ENCODE results near the gene MBD6.
"Not testable (repeated sequence)": the region's sequence is repeated elsewhere in the genome, so short reads cannot be mapped to it uniquely, and the experiment has no call there.

MBD6 gene

DNA sequence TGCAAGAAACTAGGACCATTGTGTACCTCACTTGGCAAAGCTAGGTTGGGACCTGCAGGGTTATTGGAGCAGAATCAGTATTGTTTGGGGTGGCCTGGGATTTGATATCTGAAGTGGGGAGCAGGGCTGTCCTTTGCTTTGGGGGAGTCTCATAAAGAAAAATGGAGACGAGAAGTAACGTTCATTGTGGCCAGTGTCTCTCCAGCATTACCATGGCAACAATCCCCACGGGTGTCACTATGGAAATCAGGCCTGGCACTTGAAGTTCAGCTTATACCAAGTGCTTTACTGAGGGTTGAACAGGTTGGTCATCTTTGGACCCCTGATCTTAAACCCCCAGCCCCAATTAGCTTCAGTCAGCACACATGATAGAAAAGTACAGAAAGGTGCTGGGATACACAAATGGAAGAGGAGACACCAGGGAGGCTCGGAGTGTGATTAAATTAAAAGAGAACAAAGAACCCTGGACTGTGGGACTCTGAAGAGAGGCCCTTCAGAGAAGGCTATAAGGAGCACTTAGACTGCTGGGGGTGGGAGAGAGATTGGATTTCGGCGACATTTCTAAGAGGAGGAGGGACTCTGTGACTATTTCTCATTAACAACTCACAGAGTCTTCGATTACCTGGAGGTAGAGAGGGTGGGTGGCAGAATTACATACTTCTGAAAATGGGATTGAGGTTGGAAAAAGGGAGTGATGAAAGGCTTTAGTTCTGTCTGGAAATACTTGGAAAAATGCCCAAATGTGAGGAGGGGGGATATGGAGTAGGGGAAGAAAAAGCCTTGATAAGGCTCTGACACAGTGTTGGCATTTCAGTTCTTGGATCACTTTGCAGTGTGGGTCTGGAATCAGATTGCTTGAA is 30.9 kb downstream of the MBD6 start:
- Histone ChIP-seq H3K79me2 (ENCODE audit: control insufficient read depth, insufficient read depth, low read length, unreplicated experiment) (no peaks in the 10 kb centered on the region), H3K4me3 (ENCODE audit: low read depth, low read length) (no peak overlapping the region), H3K27me3 (ENCODE audit: insufficient read depth, low read length) (peaks cover 8% of the 10 kb centered on the region; the same call in 1 of the 2 replicates), H3K36me3 (ENCODE audit: insufficient read depth, low read length) (no peaks in the 10 kb centered on the region), H3K27ac (ENCODE audit: low read depth, low read length) (no peak overlapping the region), H3K4me1 (ENCODE audit: control insufficient read depth, insufficient read depth, low read length, unreplicated experiment) (peaks cover 14% of the 10 kb centered on the region), H2AFZ (ENCODE audit: low read length, unreplicated experiment) (no peak overlapping the region)

DNA sequence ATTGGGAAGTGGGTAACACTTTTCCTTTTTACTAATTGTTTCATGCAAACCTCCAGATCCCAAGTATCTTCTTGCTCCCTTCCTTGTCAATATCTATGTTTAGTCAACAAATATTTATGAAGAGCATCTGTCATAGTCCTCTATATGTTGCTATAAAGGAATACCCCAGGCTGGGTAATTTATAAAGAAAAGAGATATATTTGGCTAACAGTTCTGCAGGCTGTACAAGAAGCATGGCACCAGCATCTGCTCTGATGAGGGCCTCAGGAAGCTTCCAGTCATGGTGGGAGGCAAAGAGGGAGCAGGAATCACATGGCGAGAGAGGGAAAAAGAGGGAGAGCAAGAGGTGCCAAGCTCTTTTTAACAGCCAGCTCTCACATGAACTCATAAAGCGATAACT is 31.8 kb downstream of the MBD6 start:
- no peak overlapping the region for H3K27ac ChIP-seq (ENCODE audit: low read depth, low read length)
- peaks cover under 1% of the 10 kb centered on the region; the same call in 1 of the 2 replicates for H3K27me3 ChIP-seq (ENCODE audit: insufficient read depth, low read length)
- H3K4me3 ChIP-seq (ENCODE audit: low read depth, low read length) = no peak overlapping the region

DNA sequence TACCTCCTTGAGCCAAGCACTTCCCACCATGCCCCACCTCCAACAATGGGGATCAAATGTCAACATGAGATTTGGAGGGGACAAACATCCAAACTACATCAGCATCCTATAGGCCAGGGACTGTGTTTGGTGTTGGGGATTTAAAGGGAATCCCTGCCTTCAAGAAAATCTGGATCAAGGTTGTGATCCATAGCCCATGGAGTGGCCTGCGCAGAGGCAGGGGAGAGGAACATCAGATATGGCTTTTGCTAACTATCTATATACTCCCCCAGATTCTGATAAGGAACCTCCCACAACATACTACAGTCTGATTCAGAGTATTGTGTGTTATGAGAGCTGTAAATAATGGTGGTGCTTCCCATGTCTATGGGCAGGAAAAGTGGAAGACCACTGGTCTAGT is 32.3 kb downstream of the MBD6 start:
- H3K4me1 ChIP-seq (ENCODE audit: control insufficient read depth, insufficient read depth, low read length, unreplicated experiment) = peaks cover 14% of the 10 kb centered on the region
- H3K27ac ChIP-seq (ENCODE audit: low read depth, low read length) = no peak overlapping the region
- no peak overlapping the region for H2AFZ ChIP-seq (ENCODE audit: low read length, unreplicated experiment)
- H3K36me3 ChIP-seq (ENCODE audit: insufficient read depth, low read length) = no peaks in the 10 kb centered on the region
- no peaks in the 10 kb centered on the region for H3K79me2 ChIP-seq (ENCODE audit: control insufficient read depth, insufficient read depth, low read length, unreplicated experiment)
- H3K4me3 ChIP-seq (ENCODE audit: low read depth, low read length) = no peak overlapping the region
- no peaks in the 10 kb centered on the region; the same call in 1 of the 2 replicates for H3K27me3 ChIP-seq (ENCODE audit: insufficient read depth, low read length)

More for the DNA sequence above, 31.8 kb downstream of the MBD6 start:
- H3K79me2 ChIP-seq (ENCODE audit: control insufficient read depth, insufficient read depth, low read length, unreplicated experiment) = no peaks in the 10 kb centered on the region
- peaks cover 14% of the 10 kb centered on the region for H3K4me1 ChIP-seq (ENCODE audit: control insufficient read depth, insufficient read depth, low read length, unreplicated experiment)
- no peak overlapping the region for H2AFZ ChIP-seq (ENCODE audit: low read length, unreplicated experiment)
- no peaks in the 10 kb centered on the region for H3K36me3 ChIP-seq (ENCODE audit: insufficient read depth, low read length)

DNA sequence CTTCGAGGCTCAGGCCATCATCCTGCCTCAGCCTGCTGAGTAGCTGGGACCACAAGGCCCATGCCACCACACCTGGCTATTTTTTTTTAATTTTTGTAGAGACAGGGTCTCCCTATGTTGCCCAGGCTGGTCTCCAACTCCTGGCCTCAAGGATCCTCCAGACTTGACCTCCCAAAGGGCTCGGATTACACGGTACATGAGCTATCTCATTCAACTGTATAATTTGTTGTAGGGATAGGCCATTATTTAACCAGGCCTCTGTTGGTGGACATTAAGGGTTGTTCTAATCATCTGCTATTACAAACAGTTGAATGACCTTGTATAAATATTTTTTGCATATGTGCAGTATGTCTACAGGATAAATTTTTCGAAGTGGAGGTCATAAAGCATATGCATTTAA is 36.2 kb downstream of the MBD6 start:
- Histone ChIP-seq H3K27ac (ENCODE audit: low read depth, low read length) (no peak overlapping the region), H3K4me1 (ENCODE audit: control insufficient read depth, insufficient read depth, low read length, unreplicated experiment) (no peaks in the 10 kb centered on the region), H2AFZ (ENCODE audit: low read length, unreplicated experiment) (no peak overlapping the region), H3K36me3 (ENCODE audit: insufficient read depth, low read length) (no peaks in the 10 kb centered on the region), H3K27me3 (ENCODE audit: insufficient read depth, low read length) (peaks cover 1% of the 10 kb centered on the region; the same call in 1 of the 2 replicates), H3K79me2 (ENCODE audit: control insufficient read depth, insufficient read depth, low read length, unreplicated experiment) (no peaks in the 10 kb centered on the region), H3K4me3 (ENCODE audit: low read depth, low read length) (no peak overlapping the region)

DNA sequence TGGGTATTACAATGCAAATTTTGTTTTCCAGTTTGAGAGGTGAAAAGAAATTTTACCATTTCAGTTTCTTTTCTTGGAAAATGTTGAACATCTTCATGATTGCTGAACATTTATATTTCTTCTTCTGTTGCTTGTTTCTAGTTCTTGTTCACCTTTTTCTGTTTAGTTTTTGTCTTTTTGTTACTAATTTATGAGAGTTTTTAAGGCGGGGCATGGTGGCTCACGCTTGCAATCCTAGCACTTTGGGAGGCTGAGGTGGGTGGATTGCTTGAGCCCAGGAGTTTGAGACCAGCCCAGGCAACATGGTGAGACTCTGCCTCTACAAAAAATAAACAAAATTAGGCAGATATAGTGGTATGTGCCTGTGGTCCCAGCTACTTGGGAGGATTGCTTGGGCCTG is 37.9 kb downstream of the MBD6 start:
- Histone ChIP-seq H3K27ac (ENCODE audit: low read depth, low read length) (no peak overlapping the region), H2AFZ (ENCODE audit: low read length, unreplicated experiment) (no peak overlapping the region), H3K36me3 (ENCODE audit: insufficient read depth, low read length) (no peaks in the 10 kb centered on the region), H3K27me3 (ENCODE audit: insufficient read depth, low read length) (peaks cover 10% of the 10 kb centered on the region; the same call in 1 of the 2 replicates), H3K4me1 (ENCODE audit: control insufficient read depth, insufficient read depth, low read length, unreplicated experiment) (no peaks in the 10 kb centered on the region), H3K79me2 (ENCODE audit: control insufficient read depth, insufficient read depth, low read length, unreplicated experiment) (no peaks in the 10 kb centered on the region), H3K4me3 (ENCODE audit: low read depth, low read length) (no peak overlapping the region)

DNA sequence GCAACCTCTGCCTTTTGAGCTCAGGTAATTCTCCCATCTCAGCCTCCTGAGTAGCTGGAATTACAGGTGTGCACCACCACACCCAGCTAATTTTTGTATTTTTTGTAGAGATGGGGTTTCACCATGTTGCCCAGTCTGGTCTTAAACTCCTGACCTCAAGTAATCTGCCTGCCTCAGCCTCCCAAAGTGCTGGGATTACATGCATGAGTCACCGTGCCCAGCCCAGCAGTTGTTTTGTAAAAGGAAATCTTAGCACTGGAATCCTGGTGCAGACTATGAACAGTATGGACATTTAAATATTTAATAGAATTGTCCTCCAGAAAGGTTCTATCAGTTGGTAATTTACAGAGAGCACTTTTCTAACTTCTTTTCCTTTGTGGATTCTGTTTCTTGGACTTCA is 38.5 kb downstream of the MBD6 start:
- H3K4me3 ChIP-seq (ENCODE audit: low read depth, low read length); H2AFZ ChIP-seq (ENCODE audit: low read length, unreplicated experiment); H3K36me3 ChIP-seq (ENCODE audit: insufficient read depth, low read length); H3K27ac ChIP-seq (ENCODE audit: low read depth, low read length); H3K4me1 ChIP-seq (ENCODE audit: control insufficient read depth, insufficient read depth, low read length, unreplicated experiment); H3K79me2 ChIP-seq (ENCODE audit: control insufficient read depth, insufficient read depth, low read length, unreplicated experiment): not testable (repeated sequence)
- peaks cover 10% of the 10 kb centered on the region; the same call in 1 of the 2 replicates for H3K27me3 ChIP-seq (ENCODE audit: insufficient read depth, low read length)

DNA sequence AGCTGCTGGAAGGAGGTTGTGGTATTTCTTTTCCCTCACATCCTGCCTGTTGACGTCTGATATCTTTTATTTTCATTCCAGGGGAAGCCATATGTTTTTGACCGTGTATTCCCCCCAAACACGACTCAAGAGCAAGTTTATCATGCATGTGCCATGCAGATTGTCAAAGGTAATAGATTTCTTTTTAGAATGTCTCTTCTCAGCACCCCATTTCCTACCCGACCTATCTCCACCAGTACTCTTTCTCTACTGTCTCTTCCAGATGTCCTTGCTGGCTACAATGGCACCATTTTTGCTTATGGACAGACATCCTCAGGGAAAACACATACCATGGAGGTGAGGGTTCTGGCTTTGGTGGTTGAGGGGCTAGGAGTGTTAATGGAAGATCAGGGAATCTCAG is 40.7 kb downstream of the MBD6 start:
- no peaks in the 10 kb centered on the region for H3K4me1 ChIP-seq (ENCODE audit: control insufficient read depth, insufficient read depth, low read length, unreplicated experiment)
- no peak overlapping the region for H3K27ac ChIP-seq (ENCODE audit: low read depth, low read length)
- no peak overlapping the region for H2AFZ ChIP-seq (ENCODE audit: low read length, unreplicated experiment)
- no peak overlapping the region for H3K4me3 ChIP-seq (ENCODE audit: low read depth, low read length)
- H3K79me2 ChIP-seq (ENCODE audit: control insufficient read depth, insufficient read depth, low read length, unreplicated experiment) = no peaks in the 10 kb centered on the region
- H3K27me3 ChIP-seq (ENCODE audit: insufficient read depth, low read length) = peaks cover 10% of the 10 kb centered on the region; the same call in 1 of the 2 replicates
- H3K36me3 ChIP-seq (ENCODE audit: insufficient read depth, low read length) = no peaks in the 10 kb centered on the region

DNA sequence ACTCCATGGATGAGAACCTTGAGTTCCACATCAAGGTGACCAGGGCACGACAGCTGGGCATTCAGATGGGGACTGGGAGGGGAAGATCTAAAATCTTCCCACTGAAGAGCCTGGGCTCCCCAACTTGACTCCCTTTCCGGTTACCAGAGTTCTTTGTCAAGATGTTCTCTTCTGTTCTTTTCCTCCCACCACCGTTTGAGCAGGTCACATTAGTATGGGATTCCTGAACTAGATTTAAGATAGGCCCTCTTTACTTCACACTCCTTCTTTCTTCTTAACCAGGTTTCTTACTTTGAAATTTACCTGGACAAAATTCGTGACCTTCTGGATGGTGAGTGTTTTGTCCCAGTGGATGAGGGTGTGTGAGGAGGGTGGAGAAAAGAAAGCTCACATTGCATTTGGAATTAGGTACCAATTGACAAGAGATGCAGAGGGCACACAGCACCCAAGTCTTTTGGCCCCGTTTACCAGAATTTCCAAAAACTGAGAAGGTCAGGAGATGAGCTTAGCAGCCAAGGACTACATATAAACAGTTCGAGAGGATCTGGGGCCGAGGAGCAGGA is 41.6 kb downstream of the MBD6 start:
- Histone ChIP-seq H2AFZ (ENCODE audit: low read length, unreplicated experiment) (no peak overlapping the region), H3K36me3 (ENCODE audit: insufficient read depth, low read length) (no peaks in the 10 kb centered on the region), H3K4me3 (ENCODE audit: low read depth, low read length) (no peak overlapping the region), H3K79me2 (ENCODE audit: control insufficient read depth, insufficient read depth, low read length, unreplicated experiment) (no peaks in the 10 kb centered on the region), H3K27me3 (ENCODE audit: insufficient read depth, low read length) (peaks cover 10% of the 10 kb centered on the region; the same call in 1 of the 2 replicates), H3K27ac (ENCODE audit: low read depth, low read length) (no peak overlapping the region), H3K4me1 (ENCODE audit: control insufficient read depth, insufficient read depth, low read length, unreplicated experiment) (no peaks in the 10 kb centered on the region)

DNA sequence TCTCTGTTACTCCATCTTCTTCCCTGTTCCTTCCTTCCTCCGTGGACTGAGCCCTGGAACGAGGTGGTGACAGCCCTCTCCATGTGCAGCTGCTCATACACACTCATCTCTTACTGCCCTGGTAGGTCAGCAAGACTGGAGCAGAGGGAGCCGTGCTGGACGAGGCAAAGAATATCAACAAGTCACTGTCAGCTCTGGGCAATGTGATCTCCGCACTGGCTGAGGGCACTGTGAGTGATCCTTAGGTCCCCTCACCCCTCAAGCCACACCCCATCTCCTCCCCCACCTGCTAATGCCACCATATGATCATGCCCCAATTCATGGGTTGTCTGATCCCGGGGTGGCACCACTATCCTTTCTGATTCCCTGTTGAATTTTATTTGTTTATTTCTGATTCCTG is 46.2 kb downstream of the MBD6 start:
- no peak overlapping the region for H2AFZ ChIP-seq (ENCODE audit: low read length, unreplicated experiment)
- peaks cover 9% of the 10 kb centered on the region; the same call in 1 of the 2 replicates for H3K27me3 ChIP-seq (ENCODE audit: insufficient read depth, low read length)
- no peaks in the 10 kb centered on the region for H3K36me3 ChIP-seq (ENCODE audit: insufficient read depth, low read length)
- H3K79me2 ChIP-seq (ENCODE audit: control insufficient read depth, insufficient read depth, low read length, unreplicated experiment) = no peaks in the 10 kb centered on the region
- H3K4me1 ChIP-seq (ENCODE audit: control insufficient read depth, insufficient read depth, low read length, unreplicated experiment) = no peaks in the 10 kb centered on the region
- H3K27ac ChIP-seq (ENCODE audit: low read depth, low read length) = no peak overlapping the region
- no peak overlapping the region for H3K4me3 ChIP-seq (ENCODE audit: low read depth, low read length)

DNA sequence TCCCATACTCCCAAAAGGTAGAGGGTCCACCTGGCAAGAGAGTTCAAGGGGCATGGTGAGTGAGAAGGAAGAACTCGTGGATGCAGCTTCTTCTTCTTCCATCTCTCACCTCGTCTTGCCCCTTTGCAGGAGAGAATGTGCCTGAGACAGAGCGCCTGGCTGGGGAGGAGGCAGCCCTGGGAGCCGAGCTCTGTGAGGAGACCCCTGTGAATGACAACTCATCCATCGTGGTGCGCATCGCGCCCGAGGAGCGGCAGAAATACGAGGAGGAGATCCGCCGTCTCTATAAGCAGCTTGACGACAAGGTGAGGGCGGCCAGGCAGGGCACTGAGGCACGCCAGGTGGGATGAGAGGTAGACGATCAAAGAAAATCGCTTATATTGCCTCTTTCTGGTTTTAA is 47.2 kb downstream of the MBD6 start:
- Histone ChIP-seq H3K4me1 (ENCODE audit: control insufficient read depth, insufficient read depth, low read length, unreplicated experiment) (no peaks in the 10 kb centered on the region), H3K27ac (ENCODE audit: low read depth, low read length) (no peak overlapping the region), H3K36me3 (ENCODE audit: insufficient read depth, low read length) (no peaks in the 10 kb centered on the region), H3K4me3 (ENCODE audit: low read depth, low read length) (no peak overlapping the region), H3K79me2 (ENCODE audit: control insufficient read depth, insufficient read depth, low read length, unreplicated experiment) (no peaks in the 10 kb centered on the region), H2AFZ (ENCODE audit: low read length, unreplicated experiment) (no peak overlapping the region), H3K27me3 (ENCODE audit: insufficient read depth, low read length) (no peaks in the 10 kb centered on the region; the same call in 1 of the 2 replicates)

DNA sequence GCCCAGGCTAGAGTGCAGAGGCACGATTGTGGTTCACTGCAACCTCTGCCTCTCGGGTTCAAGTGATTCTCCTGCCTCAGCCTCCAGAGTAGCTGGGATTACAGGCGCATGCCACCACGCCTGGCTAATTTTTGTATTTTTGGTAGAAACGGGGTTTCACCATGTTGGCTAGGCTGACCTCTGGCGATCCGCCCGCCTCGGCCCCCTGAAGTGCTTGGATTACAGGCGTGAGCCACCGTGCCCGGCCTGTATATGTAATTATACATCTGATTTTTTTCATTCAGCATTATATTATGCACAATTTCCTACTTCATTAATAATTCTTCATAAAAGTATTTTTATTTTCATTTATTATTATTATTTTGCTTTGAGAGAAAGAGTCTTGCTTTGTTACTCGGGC is 47.8 kb downstream of the MBD6 start:
- H2AFZ ChIP-seq (ENCODE audit: low read length, unreplicated experiment); H3K36me3 ChIP-seq (ENCODE audit: insufficient read depth, low read length); H3K79me2 ChIP-seq (ENCODE audit: control insufficient read depth, insufficient read depth, low read length, unreplicated experiment); H3K4me1 ChIP-seq (ENCODE audit: control insufficient read depth, insufficient read depth, low read length, unreplicated experiment); H3K27ac ChIP-seq (ENCODE audit: low read depth, low read length); H3K27me3 ChIP-seq (ENCODE audit: insufficient read depth, low read length); H3K4me3 ChIP-seq (ENCODE audit: low read depth, low read length): not testable (repeated sequence)
